ENCODE measurements around the gene MED4. TPM values are rescaled to one million over a fixed set of nuclear protein-coding genes. Genes with fewer than 3 reads are reported as not detected.
"Not testable (repeated sequence)": the region's sequence is repeated elsewhere in the genome, so short reads cannot be mapped to it uniquely, and the experiment has no call there.

MED4 gene
- total RNA-seq, 1 donor from 2014 or later = 45.0 TPM

DNA sequence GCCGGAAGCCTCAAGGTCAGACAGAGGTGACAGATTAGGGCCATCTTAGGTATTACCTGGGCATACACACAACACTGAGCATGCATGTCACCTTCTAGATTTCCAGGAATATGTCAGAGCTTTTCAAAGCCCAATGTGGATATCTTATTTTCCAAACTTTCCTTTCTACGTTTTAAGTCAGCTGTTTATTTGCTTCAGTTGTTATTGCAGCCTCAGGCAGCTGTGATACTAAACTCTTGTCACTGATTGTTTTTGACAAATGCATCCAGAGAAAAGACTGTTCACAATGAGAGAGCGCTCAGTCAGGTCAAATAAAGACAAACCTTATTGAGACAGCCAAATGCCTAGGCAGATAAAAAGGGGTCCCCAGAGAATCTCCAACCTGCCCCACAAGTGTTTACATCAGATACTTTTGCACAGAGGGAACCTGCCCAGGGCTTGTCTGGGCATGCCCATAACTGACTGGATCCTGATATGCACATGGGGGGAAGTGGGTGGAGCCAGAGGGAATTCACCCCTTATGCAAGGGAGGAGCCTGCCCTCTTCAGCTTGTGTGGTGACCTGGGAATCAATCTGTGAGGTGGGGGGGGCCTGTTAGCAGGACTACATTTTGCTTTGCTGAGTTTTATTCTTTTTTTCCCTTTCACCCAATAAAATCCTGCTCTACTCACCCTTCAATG is 28.5 kb downstream of the MED4 start:
- no peaks in the 10 kb centered on the region for H3K4me1 Mint-ChIP-seq
- no peak overlapping the region for H3K4me3 Mint-ChIP-seq
- H3K27me3 Mint-ChIP-seq (ENCODE audit: low read depth) = no peaks in the 10 kb centered on the region
- TF ChIP-seq, protein P1, sequence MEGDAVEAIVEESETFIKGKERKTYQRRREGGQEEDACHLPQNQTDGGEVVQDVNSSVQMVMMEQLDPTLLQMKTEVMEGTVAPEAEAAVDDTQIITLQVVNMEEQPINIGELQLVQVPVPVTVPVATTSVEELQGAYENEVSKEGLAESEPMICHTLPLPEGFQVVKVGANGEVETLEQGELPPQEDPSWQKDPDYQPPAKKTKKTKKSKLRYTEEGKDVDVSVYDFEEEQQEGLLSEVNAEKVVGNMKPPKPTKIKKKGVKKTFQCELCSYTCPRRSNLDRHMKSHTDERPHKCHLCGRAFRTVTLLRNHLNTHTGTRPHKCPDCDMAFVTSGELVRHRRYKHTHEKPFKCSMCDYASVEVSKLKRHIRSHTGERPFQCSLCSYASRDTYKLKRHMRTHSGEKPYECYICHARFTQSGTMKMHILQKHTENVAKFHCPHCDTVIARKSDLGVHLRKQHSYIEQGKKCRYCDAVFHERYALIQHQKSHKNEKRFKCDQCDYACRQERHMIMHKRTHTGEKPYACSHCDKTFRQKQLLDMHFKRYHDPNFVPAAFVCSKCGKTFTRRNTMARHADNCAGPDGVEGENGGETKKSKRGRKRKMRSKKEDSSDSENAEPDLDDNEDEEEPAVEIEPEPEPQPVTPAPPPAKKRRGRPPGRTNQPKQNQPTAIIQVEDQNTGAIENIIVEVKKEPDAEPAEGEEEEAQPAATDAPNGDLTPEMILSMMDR (IDR thresholded peaks at IDR 0.05; ENCODE audit: unreplicated experiment) = no peak
- H3K9me3 Mint-ChIP-seq = peaks cover 45% of the 10 kb centered on the region
- DNase-seq (ENCODE audit: low spot score in 2 of 2, unreplicated experiment in 2 of 2) = no peak
- no peak overlapping the region for H3K27ac Mint-ChIP-seq
- peaks cover 65% of the 10 kb centered on the region for H3K36me3 Mint-ChIP-seq

DNA sequence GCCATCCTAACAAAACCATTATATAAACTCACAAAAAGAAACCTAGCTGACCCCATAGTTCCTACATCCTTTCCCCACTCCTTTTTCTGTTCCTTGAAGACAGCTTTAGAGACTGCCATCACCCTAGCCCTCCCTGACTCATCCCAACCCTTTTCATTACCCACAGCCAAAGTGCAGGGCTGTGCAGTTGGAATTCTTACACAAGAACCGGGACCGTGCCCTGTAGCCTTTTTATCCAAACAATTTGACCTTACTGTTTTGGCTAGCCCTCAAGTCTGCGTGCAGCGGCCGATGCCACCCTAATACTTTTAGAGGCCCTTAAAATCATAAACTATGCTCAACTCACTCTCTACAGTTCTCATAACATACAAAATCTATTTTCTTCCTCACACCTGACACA is 35.0 kb downstream of the MED4 start:
- H3K9me3 Mint-ChIP-seq = not testable (repeated sequence)
- peaks cover 52% of the 10 kb centered on the region for H3K36me3 Mint-ChIP-seq

DNA sequence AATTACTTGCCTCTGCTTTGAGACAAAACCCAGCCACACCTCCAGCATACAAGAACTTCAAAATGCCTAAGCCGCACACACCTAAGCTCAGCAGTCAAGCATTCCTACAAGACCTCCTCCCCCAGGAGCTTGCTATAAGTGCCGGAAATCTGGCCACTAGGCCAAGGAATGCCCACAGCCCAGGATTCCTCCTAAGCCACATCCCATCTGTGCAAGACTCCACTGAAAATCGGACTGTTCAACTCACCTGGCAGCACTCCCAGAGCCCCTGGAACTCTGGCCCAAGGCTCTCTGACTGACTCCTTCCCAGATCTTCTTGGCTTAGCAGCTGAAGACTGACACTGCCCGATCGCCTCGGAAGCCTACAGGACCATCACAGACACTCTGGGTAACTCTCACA is 36.4 kb downstream of the MED4 start:
- H3K4me3 Mint-ChIP-seq; DNase-seq (ENCODE audit: low spot score in 2 of 2, unreplicated experiment in 2 of 2); H3K4me1 Mint-ChIP-seq; H3K27me3 Mint-ChIP-seq (ENCODE audit: low read depth); H3K9me3 Mint-ChIP-seq; H3K27ac Mint-ChIP-seq: not testable (repeated sequence)
- H3K36me3 Mint-ChIP-seq = peaks cover 50% of the 10 kb centered on the region

More for the DNA sequence above, 35.0 kb downstream of the MED4 start:
- not testable (repeated sequence) for H3K4me1 Mint-ChIP-seq; H3K4me3 Mint-ChIP-seq; H3K27me3 Mint-ChIP-seq (ENCODE audit: low read depth); DNase-seq (ENCODE audit: low spot score in 2 of 2, unreplicated experiment in 2 of 2); H3K27ac Mint-ChIP-seq

DNA sequence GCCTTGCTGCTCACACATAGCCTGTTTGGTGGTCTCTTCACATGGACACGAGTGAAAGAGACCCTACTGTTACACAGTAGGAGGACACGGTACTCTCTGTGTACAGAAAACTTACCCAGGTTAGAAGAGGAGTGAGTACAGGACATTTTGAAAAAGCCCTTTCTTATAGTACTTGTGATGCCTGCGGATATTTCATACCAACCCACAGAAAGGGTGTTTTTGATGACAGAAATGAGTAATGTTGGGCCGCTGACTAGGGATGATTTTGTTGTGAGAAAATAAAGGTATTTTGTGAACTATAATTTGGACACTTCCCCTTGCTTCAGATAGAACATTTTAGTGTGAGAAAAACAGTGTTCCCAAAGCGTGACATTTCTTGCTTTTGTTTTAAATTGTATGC is 39.2 kb downstream of the MED4 start:
- no peaks in the 10 kb centered on the region for H3K9me3 Mint-ChIP-seq
- peaks cover 63% of the 10 kb centered on the region for H3K36me3 Mint-ChIP-seq
- H3K4me1 Mint-ChIP-seq = no peaks in the 10 kb centered on the region
- H3K27ac Mint-ChIP-seq = no peak overlapping the region
- TF ChIP-seq, protein P1 (IDR thresholded peaks at IDR 0.05; ENCODE audit: unreplicated experiment) = no peak
- H3K4me3 Mint-ChIP-seq = no peak overlapping the region
- no peaks in the 10 kb centered on the region for H3K27me3 Mint-ChIP-seq (ENCODE audit: low read depth)
- DNase-seq (ENCODE audit: low spot score in 2 of 2, unreplicated experiment in 2 of 2) = no peak

DNA sequence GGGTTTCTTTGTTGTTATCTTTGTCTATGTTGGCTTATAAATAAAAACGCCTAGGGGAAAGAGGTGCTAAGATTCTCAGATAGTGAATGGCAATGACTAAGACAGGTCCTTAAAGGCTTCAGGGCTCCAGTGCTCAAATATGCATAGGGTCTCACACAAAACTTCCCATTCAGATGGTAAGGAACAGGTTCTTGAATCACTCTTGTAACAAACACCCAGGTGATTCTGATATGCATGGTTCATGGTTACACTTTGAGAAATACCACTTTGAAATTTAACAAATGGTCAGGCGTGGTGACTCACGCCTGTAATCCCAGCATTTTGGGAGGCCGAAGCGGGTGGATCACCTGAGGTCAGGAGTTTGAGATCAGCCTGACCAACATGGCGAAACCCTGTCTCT is 40.3 kb downstream of the MED4 start:
- peaks cover 57% of the 10 kb centered on the region for H3K36me3 Mint-ChIP-seq
- no peaks in the 10 kb centered on the region for H3K27me3 Mint-ChIP-seq (ENCODE audit: low read depth)
- H3K4me3 Mint-ChIP-seq = no peak overlapping the region
- no peak overlapping the region for H3K27ac Mint-ChIP-seq
- H3K4me1 Mint-ChIP-seq = no peaks in the 10 kb centered on the region
- no peaks in the 10 kb centered on the region for H3K9me3 Mint-ChIP-seq
- DNase-seq (ENCODE audit: low spot score in 2 of 2, unreplicated experiment in 2 of 2) = no peak
- TF ChIP-seq, protein P1 (IDR thresholded peaks at IDR 0.05; ENCODE audit: unreplicated experiment) = no peak

DNA sequence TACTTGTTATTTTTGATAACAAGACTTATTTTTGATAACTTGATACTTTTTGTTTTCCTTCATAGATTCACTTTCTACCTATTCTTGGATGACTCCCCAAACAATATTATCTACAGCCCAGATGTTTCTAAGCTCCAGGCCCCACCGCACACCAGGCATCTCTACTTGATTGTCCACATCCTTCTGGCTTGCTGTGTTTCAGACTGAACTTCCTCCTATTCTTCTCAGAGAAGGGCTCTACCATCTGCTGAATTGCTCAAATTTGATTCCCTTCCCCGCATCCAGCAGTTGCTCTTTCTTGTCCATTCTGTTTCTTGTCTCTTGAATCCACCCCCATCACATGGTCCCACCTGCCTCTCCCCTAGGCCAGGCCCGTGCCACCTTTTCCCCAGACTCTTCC is 44.4 kb downstream of the MED4 start:
- TF ChIP-seq, protein P1 (IDR thresholded peaks at IDR 0.05; ENCODE audit: unreplicated experiment) = no peak
- no peak for DNase-seq (ENCODE audit: low spot score in 2 of 2, unreplicated experiment in 2 of 2)
- Mint-ChIP-seq H3K4me1 (no peaks in the 10 kb centered on the region), H3K9me3 (no peaks in the 10 kb centered on the region), H3K36me3 (peaks cover 27% of the 10 kb centered on the region), H3K27me3 (ENCODE audit: low read depth) (no peaks in the 10 kb centered on the region), H3K27ac (no peak overlapping the region), H3K4me3 (no peak overlapping the region)
